Measurements from ENCODE around the gene BLOC1S1.
A peak's percentile ranks its signal among the peaks of the same experiment; 100 is the strongest.

BLOC1S1 gene

DNA sequence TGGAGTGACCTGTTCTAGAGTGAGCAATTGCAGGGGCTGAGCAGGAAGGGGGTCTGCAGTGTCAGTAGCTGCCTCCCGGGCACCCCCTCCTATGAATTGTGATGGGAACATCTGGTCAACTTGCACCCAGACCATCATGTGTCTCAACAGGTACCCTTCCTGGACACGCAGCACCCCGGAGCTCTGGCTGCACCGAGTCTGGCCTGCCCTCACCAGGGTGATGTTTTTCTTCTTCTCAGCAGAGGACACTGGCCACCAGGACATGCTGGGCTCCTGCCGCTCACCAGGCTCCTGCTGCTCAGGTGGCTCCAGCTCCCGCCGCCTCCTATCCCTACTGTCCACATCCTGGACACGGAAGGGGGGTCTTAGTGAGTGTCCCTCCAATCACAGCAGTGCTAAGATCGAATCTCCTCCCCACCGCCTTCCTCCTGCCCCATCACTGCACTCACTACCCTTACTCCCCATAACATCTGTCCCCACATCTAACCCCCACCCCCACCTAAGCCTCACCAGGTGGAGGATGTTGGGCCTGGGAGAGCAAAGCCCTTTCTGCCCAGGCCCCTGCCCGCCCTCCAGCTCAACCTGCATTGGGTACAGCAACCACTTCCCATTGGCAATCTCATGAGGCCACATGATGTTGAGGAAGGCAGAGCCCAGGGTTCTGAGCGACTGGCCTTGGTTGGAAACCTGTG lies 23.1 kb upstream of the BLOC1S1 start:
- H3K23ac ChIP-seq (ENCODE audit: low read length in 2 of 2), result no peak overlapping the region
- H2BK120ac ChIP-seq (ENCODE audit: low read depth, low read length), result no peak overlapping the region
- no peak overlapping the region for H3K27ac ChIP-seq (ENCODE audit: low read length, poor library complexity, severe bottlenecking)
- H4K91ac ChIP-seq (ENCODE audit: low read length), result no peak overlapping the region
- peak overlapping the region in 1 of 2 experiments; percentile 3 for H3K14ac ChIP-seq (ENCODE audit: low read length in 2 of 2)
- H3K18ac ChIP-seq (ENCODE audit: low read depth in 1 of 2, low read length in 2 of 2), result no peak overlapping the region
- no peak overlapping the region for H2BK15ac ChIP-seq (ENCODE audit: low read depth, poor library complexity, severe bottlenecking)
- no peak overlapping the region for H3K4me2 ChIP-seq (ENCODE audit: low read length, poor library complexity, severe bottlenecking)
- H3K27me3 ChIP-seq (ENCODE audit: control insufficient read depth in 1 of 2, insufficient read depth in 1 of 2, low read length in 2 of 2), result peaks cover 0 to 11% of the 10 kb centered on the region in 2 experiments
- H2AK5ac ChIP-seq (ENCODE audit: low read length, severe bottlenecking), result no peak overlapping the region
- no peaks in the 10 kb centered on the region for H3K79me1 ChIP-seq (replicated peaks; ENCODE audit: low read length, poor library complexity, severe bottlenecking)
- H2BK5ac ChIP-seq (ENCODE audit: low read depth, low read length, poor library complexity, severe bottlenecking), result no peak overlapping the region
- DNase-seq, result no peak
- H4K8ac ChIP-seq (ENCODE audit: low read length), result no peak overlapping the region
- no peak overlapping the region for H2AFZ ChIP-seq (ENCODE audit: low read depth, low read length)
- no peaks in the 10 kb centered on the region for H3K4me1 ChIP-seq (ENCODE audit: control insufficient read depth, insufficient read depth, low read depth, low read length)
- no peak overlapping the region for H3K9ac ChIP-seq (ENCODE audit: low read length)
- no peaks in the 10 kb centered on the region for H3K9me3 ChIP-seq (ENCODE audit: control insufficient read depth, low read length)
- no peak overlapping the region for H3K4ac ChIP-seq (ENCODE audit: low read depth in 1 of 2, low read length in 2 of 2)
- H2BK12ac ChIP-seq (ENCODE audit: low read length in 2 of 2), result no peak overlapping the region
- 92% methylated on average over 11 of the region's 12 CpGs for WGBS
- H3K36me3 ChIP-seq (ENCODE audit: control insufficient read depth in 1 of 2, insufficient read depth in 2 of 2, low read depth in 1 of 2, low read length in 2 of 2), result peaks cover 0 to 80% of the 10 kb centered on the region in 2 experiments
- no peak overlapping the region for H3K4me3 ChIP-seq (ENCODE audit: insufficient read depth in 1 of 2, low read depth in 1 of 2, low read length in 2 of 2)

DNA sequence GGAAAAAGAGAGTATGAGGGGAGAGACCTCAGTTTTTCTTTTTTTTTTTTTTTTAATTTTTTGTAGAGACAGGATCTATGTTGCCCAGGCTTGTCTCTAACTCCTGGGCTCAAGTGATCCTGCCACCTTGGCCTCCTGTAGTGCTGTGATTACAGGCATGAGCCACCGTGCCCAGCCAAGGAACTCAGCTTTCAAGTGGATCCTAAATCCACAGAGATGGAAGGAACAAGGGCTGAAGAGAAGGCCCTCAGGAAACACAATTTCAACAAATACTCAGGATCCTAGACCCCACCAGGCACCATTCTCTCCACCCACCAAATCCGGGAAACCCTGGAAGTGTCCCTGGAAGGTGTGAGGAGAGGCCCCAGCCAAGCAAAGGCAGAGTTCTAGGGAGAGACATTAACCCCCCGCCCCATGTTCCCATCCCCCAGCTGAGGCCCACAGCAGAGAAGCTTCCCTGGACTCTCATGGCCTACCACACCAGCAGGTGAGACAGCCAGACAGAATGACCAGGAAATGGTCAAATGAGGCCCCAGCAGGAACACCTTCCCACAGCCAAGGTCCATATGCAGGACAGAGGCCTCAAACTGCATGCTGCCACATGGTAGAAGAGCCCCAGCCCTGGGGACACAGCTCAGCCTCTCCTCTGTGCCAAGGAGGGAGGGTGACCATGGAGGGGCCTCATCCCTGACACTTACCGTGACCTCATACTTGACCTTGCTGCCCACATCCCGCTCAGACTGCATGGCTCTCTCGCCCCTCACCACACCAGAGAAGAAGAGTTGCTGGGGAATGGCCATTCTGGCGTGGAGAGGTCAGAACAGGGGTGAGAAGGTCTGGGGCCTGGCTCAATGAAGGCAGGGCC lies 22.3 kb upstream of the BLOC1S1 start:
- Histone ChIP-seq H3K27ac (ENCODE audit: low read length, poor library complexity, severe bottlenecking) (no peak overlapping the region), H4K91ac (ENCODE audit: low read length) (no peak overlapping the region), H2BK15ac (ENCODE audit: low read depth, poor library complexity, severe bottlenecking) (no peak overlapping the region), H3K4me1 (ENCODE audit: control insufficient read depth, insufficient read depth, low read depth, low read length) (no peaks in the 10 kb centered on the region), H3K9me3 (ENCODE audit: control insufficient read depth, low read length) (no peaks in the 10 kb centered on the region), H3K9ac (ENCODE audit: low read length) (no peak overlapping the region), H3K4ac (ENCODE audit: low read depth in 1 of 2, low read length in 2 of 2) (no peak overlapping the region), H3K4me2 (ENCODE audit: low read length, poor library complexity, severe bottlenecking) (no peak overlapping the region), H3K36me3 (ENCODE audit: control insufficient read depth in 1 of 2, insufficient read depth in 2 of 2, low read depth in 1 of 2, low read length in 2 of 2) (peaks cover 0 to 82% of the 10 kb centered on the region in 2 experiments), H2AK5ac (ENCODE audit: low read length, severe bottlenecking) (no peak overlapping the region), H3K79me1 (replicated peaks; ENCODE audit: low read length, poor library complexity, severe bottlenecking) (no peaks in the 10 kb centered on the region), H2BK5ac (ENCODE audit: low read depth, low read length, poor library complexity, severe bottlenecking) (no peak overlapping the region), H3K23ac (ENCODE audit: low read length in 2 of 2) (no peak overlapping the region), H4K8ac (ENCODE audit: low read length) (no peak overlapping the region), H3K4me3 (ENCODE audit: insufficient read depth in 1 of 2, low read depth in 1 of 2, low read length in 2 of 2) (no peak overlapping the region), H2BK12ac (ENCODE audit: low read length in 2 of 2) (no peak overlapping the region), H3K18ac (ENCODE audit: low read depth in 1 of 2, low read length in 2 of 2) (no peak overlapping the region), H3K27me3 (ENCODE audit: control insufficient read depth in 1 of 2, insufficient read depth in 1 of 2, low read length in 2 of 2) (peaks cover 0 to 14% of the 10 kb centered on the region in 2 experiments), H2BK120ac (ENCODE audit: low read depth, low read length) (no peak overlapping the region), H2AFZ (ENCODE audit: low read depth, low read length) (no peak overlapping the region), H3K14ac (ENCODE audit: low read length in 2 of 2) (no peak overlapping the region)
- 71% methylated on average over 4 of the region's 7 CpGs for WGBS
- no peak for DNase-seq

DNA sequence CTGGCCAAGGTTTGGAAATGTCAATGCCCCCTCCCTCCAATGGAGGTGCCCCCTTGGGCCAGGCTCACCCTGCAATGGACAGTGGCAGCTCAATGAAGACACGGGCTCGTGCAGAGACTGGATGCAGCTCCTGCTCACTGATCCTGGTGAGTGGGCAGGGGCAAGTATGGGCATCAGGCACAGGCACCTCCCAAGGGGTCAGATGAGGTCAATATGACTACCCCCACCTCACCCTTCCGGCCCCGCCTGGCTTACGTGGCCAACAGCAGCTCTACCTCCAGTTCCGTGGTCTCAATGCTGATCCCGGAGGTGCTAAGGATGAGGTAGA lies 21.7 kb upstream of the BLOC1S1 start:
- H2AFZ ChIP-seq (ENCODE audit: low read depth, low read length), result no peak overlapping the region
- no peak overlapping the region for H3K4me3 ChIP-seq (ENCODE audit: insufficient read depth in 1 of 2, low read depth in 1 of 2, low read length in 2 of 2)
- H3K36me3 ChIP-seq (ENCODE audit: control insufficient read depth in 1 of 2, insufficient read depth in 2 of 2, low read depth in 1 of 2, low read length in 2 of 2), result peaks cover 0 to 77% of the 10 kb centered on the region in 2 experiments
- no peak overlapping the region for H2BK120ac ChIP-seq (ENCODE audit: low read depth, low read length)
- DNase-seq, result no peak
- no peak overlapping the region for H4K8ac ChIP-seq (ENCODE audit: low read length)
- H2BK5ac ChIP-seq (ENCODE audit: low read depth, low read length, poor library complexity, severe bottlenecking), result no peak overlapping the region
- H3K79me1 ChIP-seq (replicated peaks; ENCODE audit: low read length, poor library complexity, severe bottlenecking), result no peaks in the 10 kb centered on the region
- WGBS, result 100% methylated on average over 6 of the region's 7 CpGs
- H3K9ac ChIP-seq (ENCODE audit: low read length), result no peak overlapping the region
- H2BK15ac ChIP-seq (ENCODE audit: low read depth, poor library complexity, severe bottlenecking), result no peak overlapping the region
- H3K14ac ChIP-seq (ENCODE audit: low read length in 2 of 2), result no peak overlapping the region
- no peak overlapping the region for H3K18ac ChIP-seq (ENCODE audit: low read depth in 1 of 2, low read length in 2 of 2)
- no peaks in the 10 kb centered on the region for H3K9me3 ChIP-seq (ENCODE audit: control insufficient read depth, low read length)
- no peak overlapping the region for H3K27ac ChIP-seq (ENCODE audit: low read length, poor library complexity, severe bottlenecking)
- peaks cover 0 to 17% of the 10 kb centered on the region in 2 experiments for H3K27me3 ChIP-seq (ENCODE audit: control insufficient read depth in 1 of 2, insufficient read depth in 1 of 2, low read length in 2 of 2)
- no peak overlapping the region for H3K4ac ChIP-seq (ENCODE audit: low read depth in 1 of 2, low read length in 2 of 2)
- H2BK12ac ChIP-seq (ENCODE audit: low read length in 2 of 2), result no peak overlapping the region
- no peaks in the 10 kb centered on the region for H3K4me1 ChIP-seq (ENCODE audit: control insufficient read depth, insufficient read depth, low read depth, low read length)
- no peak overlapping the region for H2AK5ac ChIP-seq (ENCODE audit: low read length, severe bottlenecking)
- no peak overlapping the region for H4K91ac ChIP-seq (ENCODE audit: low read length)
- H3K4me2 ChIP-seq (ENCODE audit: low read length, poor library complexity, severe bottlenecking), result no peak overlapping the region
- H3K23ac ChIP-seq (ENCODE audit: low read length in 2 of 2), result no peak overlapping the region

DNA sequence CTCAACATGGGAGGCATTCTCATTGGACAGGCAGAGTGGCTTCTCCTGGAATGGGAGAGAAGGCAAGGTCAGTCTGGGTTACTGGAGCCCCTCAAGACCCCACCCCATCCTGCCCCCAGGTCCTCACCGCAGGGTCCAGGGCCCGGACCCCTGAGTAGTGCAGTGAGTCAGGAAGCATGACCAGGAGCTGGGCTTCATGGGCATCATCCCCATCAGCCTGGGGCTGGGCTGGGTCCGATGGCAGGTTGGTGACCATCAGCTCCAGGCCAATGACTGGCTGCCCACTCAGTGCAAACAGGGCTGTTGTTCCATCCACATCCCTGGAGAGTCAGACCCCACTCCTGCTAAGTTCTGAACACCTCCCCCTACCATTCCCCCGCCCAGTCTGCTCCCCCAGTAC lies 21.2 kb upstream of the BLOC1S1 start:
- no peak overlapping the region for H3K4me2 ChIP-seq (ENCODE audit: low read length, poor library complexity, severe bottlenecking)
- WGBS, result 78% methylated on average over 4 of the region's 4 CpGs
- H2BK120ac ChIP-seq (ENCODE audit: low read depth, low read length), result no peak overlapping the region
- no peak overlapping the region for H3K23ac ChIP-seq (ENCODE audit: low read length in 2 of 2)
- no peak overlapping the region for H4K8ac ChIP-seq (ENCODE audit: low read length)
- H3K4me3 ChIP-seq (ENCODE audit: insufficient read depth in 1 of 2, low read depth in 1 of 2, low read length in 2 of 2), result no peak overlapping the region
- no peak overlapping the region for H3K4ac ChIP-seq (ENCODE audit: low read depth in 1 of 2, low read length in 2 of 2)
- no peak overlapping the region for H2BK12ac ChIP-seq (ENCODE audit: low read length in 2 of 2)
- H2BK5ac ChIP-seq (ENCODE audit: low read depth, low read length, poor library complexity, severe bottlenecking), result no peak overlapping the region
- no peaks in the 10 kb centered on the region for H3K79me1 ChIP-seq (replicated peaks; ENCODE audit: low read length, poor library complexity, severe bottlenecking)
- H2BK15ac ChIP-seq (ENCODE audit: low read depth, poor library complexity, severe bottlenecking), result no peak overlapping the region
- H3K9me3 ChIP-seq (ENCODE audit: control insufficient read depth, low read length), result no peaks in the 10 kb centered on the region
- H3K9ac ChIP-seq (ENCODE audit: low read length), result no peak overlapping the region
- H3K18ac ChIP-seq (ENCODE audit: low read depth in 1 of 2, low read length in 2 of 2), result no peak overlapping the region
- no peak overlapping the region for H4K91ac ChIP-seq (ENCODE audit: low read length)
- no peak overlapping the region for H3K14ac ChIP-seq (ENCODE audit: low read length in 2 of 2)
- no peaks in the 10 kb centered on the region for H3K4me1 ChIP-seq (ENCODE audit: control insufficient read depth, insufficient read depth, low read depth, low read length)
- peaks cover 0 to 22% of the 10 kb centered on the region in 2 experiments for H3K27me3 ChIP-seq (ENCODE audit: control insufficient read depth in 1 of 2, insufficient read depth in 1 of 2, low read length in 2 of 2)
- no peak for DNase-seq
- H3K36me3 ChIP-seq (ENCODE audit: control insufficient read depth in 1 of 2, insufficient read depth in 2 of 2, low read depth in 1 of 2, low read length in 2 of 2), result peaks cover 0 to 79% of the 10 kb centered on the region in 2 experiments
- H3K27ac ChIP-seq (ENCODE audit: low read length, poor library complexity, severe bottlenecking), result no peak overlapping the region
- no peak overlapping the region for H2AFZ ChIP-seq (ENCODE audit: low read depth, low read length)
- H2AK5ac ChIP-seq (ENCODE audit: low read length, severe bottlenecking), result no peak overlapping the region

Data from mesenchymal stem cell (in vitro differentiated cells and primary cell).